ENCODE results near the gene SLIT3. TPM values are rescaled to one million over a fixed set of nuclear protein-coding genes. Genes with fewer than 3 reads are reported as not detected.

Gene SLIT3
- total and polyA plus RNA-seq, 2 donors (not counting 3 experiments of a cell fraction or from before 2014, with no cell fraction given), result 0.90 to 1.0 TPM

DNA sequence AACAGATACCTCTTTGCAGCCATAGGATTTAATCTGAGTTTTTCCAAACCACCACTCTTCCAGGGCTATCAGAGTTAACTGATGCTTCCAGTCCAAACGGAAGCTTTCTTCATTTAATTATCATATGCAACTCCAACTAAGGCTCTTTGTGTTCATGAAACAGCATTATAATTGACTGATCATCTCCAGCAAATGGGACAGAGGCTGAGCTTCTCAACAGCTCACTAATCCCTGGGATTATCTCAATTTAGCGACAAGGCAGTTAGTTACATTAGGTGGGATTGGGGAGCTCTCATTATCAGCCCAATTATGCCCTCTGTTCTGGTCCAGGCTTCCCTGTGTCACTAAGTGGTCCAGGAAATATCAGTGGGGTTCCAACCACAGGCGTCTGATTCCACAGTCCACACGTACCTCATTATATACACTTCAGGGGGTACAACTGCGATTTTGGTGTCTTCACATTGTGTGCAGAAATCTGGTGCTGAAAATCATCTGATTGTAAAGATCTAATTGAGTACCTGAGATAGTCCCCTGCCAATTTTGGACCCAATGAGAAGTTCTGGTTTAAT is 408.2 kb downstream of the SLIT3 start:
- Histone ChIP-seq H3K79me2 (ENCODE audit: control insufficient read depth, insufficient read depth, low read length) (no peaks in the 10 kb centered on the region), H3K4me3 (replicated peaks in 1 of 3; ENCODE audit: insufficient read depth in 1 of 3, low read depth in 1 of 3, low read length in 3 of 3) (no peak overlapping the region), H3K9ac (replicated peaks; ENCODE audit: extremely low read depth, insufficient read depth, low read length) (no peak overlapping the region), H3K36me3 (ENCODE audit: control insufficient read depth in 2 of 2, extremely low read depth in 1 of 2, insufficient read depth in 2 of 2, low read length in 2 of 2) (no peaks in the 10 kb centered on the region), H3K27me3 (ENCODE audit: control insufficient read depth in 2 of 2, insufficient read depth in 2 of 2, low read length in 2 of 2) (no peaks in the 10 kb centered on the region), H3K4me2 (ENCODE audit: insufficient read depth, low read length) (no peak overlapping the region), H2AFZ (ENCODE audit: low read depth, low read length) (no peak overlapping the region), H3K27ac (ENCODE audit: insufficient read depth, low read depth, low read length) (no peak overlapping the region), H3K4me1 (ENCODE audit: control insufficient read depth, extremely low read depth, insufficient read depth, low read length) (no peaks in the 10 kb centered on the region), H3K9me1 (replicated peaks; ENCODE audit: control insufficient read depth, extremely low read depth, insufficient read depth, low read length) (no peaks in the 10 kb centered on the region), H4K20me1 (replicated peaks; ENCODE audit: control insufficient read depth, extremely low read depth, insufficient read depth, low read length) (no peaks in the 10 kb centered on the region), H3K9me3 (replicated peaks; ENCODE audit: control insufficient read depth, insufficient read depth, low read length) (no peaks in the 10 kb centered on the region)
- BruUV-seq (replicated peaks), result no TSS peak
- intact Hi-C loops (cut with micrococcal nuclease) (no loop called here), dilution Hi-C loops (cut with MboI; ENCODE audit: extremely low pct_ligation_motif_present, low sequenced_read_pairs) (no loop called here)
- FAIRE-seq, result no peak
- CTCF ChIA-PET, result no interaction called here
- no peak for DNase-seq (ENCODE audit: low read depth, low spot score)
- POLR2A ChIA-PET, result no interaction called here
- TF ChIP-seq MYC (IDR thresholded peaks at IDR 0.05; ENCODE audit: low read depth, low read length) (no peak), JUN (IDR thresholded peaks at IDR 0.05; ENCODE audit: borderline replicate concordance, insufficient read depth, insufficient read length, low read depth) (no peak), POLR2A (IDR thresholded peaks at IDR 0.05; ENCODE audit: low read depth, low read length) (no peak), CTCF (IDR thresholded peaks at IDR 0.05; ENCODE audit: extremely low read depth in 1 of 2, insufficient read depth in 1 of 2, low read depth in 1 of 2, low read length in 2 of 2) (no peak), POLR2AphosphoS5 (IDR thresholded peaks at IDR 0.05; ENCODE audit: insufficient read depth, low read depth, low read length) (no peak), GATA2 (IDR thresholded peaks at IDR 0.05; ENCODE audit: insufficient read depth, insufficient read length, low read depth, low read length) (no peak), EZH2 (IDR thresholded peaks at IDR 0.05; ENCODE audit: borderline replicate concordance, low read depth, low read length, severe bottlenecking) (no peak), FOS (IDR thresholded peaks at IDR 0.05; ENCODE audit: borderline replicate concordance, insufficient read depth, low read length) (no peak)
- TF ChIP-seq, protein P1, sequence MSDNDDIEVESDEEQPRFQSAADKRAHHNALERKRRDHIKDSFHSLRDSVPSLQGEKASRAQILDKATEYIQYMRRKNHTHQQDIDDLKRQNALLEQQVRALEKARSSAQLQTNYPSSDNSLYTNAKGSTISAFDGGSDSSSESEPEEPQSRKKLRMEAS (IDR thresholded peaks at IDR 0.05; ENCODE audit: insufficient read depth, insufficient read length), result no peak
